ENCODE measurements around the gene IL1RL1.
A peak's percentile ranks its signal among the peaks of the same experiment; 100 is the strongest.

The IL1RL1 gene

GRCh38 chr2:102336502-102336945, 25.2 kb downstream of the IL1RL1 start:
- Mint-ChIP-seq H3K36me3 (ENCODE audit: low read depth) (peaks cover 21% of the 10 kb centered on the region), H3K4me1 (ENCODE audit: low read depth) (peaks cover 17% of the 10 kb centered on the region), H3K4me3 (no peak overlapping the region), H3K9me3 (peaks cover 16% of the 10 kb centered on the region), H3K27me3 (ENCODE audit: low read depth) (peaks cover 4% of the 10 kb centered on the region), H3K27ac (no peak overlapping the region)

GRCh38 chr2:102337012-102337411, 25.6 kb downstream of the IL1RL1 start:
- peaks cover 20% of the 10 kb centered on the region for H3K36me3 Mint-ChIP-seq (ENCODE audit: low read depth)
- peaks cover 4% of the 10 kb centered on the region for H3K27me3 Mint-ChIP-seq (ENCODE audit: low read depth)
- H3K4me1 Mint-ChIP-seq (ENCODE audit: low read depth) = peaks cover 17% of the 10 kb centered on the region
- no peak overlapping the region for H3K27ac Mint-ChIP-seq
- H3K4me3 Mint-ChIP-seq = no peak overlapping the region
- H3K9me3 Mint-ChIP-seq = peaks cover 14% of the 10 kb centered on the region

- H3K27ac Mint-ChIP-seq = no peak overlapping the region
- H3K36me3 Mint-ChIP-seq (ENCODE audit: low read depth) = peaks cover 13% of the 10 kb centered on the region
- H3K27me3 Mint-ChIP-seq (ENCODE audit: low read depth) = peaks cover 4% of the 10 kb centered on the region
- peaks cover 17% of the 10 kb centered on the region for H3K4me1 Mint-ChIP-seq (ENCODE audit: low read depth)
- peaks cover 7% of the 10 kb centered on the region for H3K9me3 Mint-ChIP-seq
- H3K4me3 Mint-ChIP-seq = no peak overlapping the region
These were observed 26.4 kb downstream of the IL1RL1 start for GRCh38 chr2:102337481-102338386.

GRCh38 chr2:102340778-102341177, 29.4 kb downstream of the IL1RL1 start:
- peaks cover 8% of the 10 kb centered on the region for H3K4me1 Mint-ChIP-seq (ENCODE audit: low read depth)
- H3K27ac Mint-ChIP-seq = no peak overlapping the region
- H3K9me3 Mint-ChIP-seq = no peaks in the 10 kb centered on the region
- no peaks in the 10 kb centered on the region for H3K27me3 Mint-ChIP-seq (ENCODE audit: low read depth)
- H3K36me3 Mint-ChIP-seq (ENCODE audit: low read depth) = peaks cover 7% of the 10 kb centered on the region
- H3K4me3 Mint-ChIP-seq = no peak overlapping the region

GRCh38 chr2:102342888-102343287, 31.5 kb downstream of the IL1RL1 start:
- Mint-ChIP-seq H3K4me3 (no peak overlapping the region), H3K27me3 (ENCODE audit: low read depth) (peaks cover 3% of the 10 kb centered on the region)

GRCh38 chr2:102344397-102344796, 33.0 kb downstream of the IL1RL1 start:
- Mint-ChIP-seq H3K36me3 (ENCODE audit: low read depth) (peaks cover 18% of the 10 kb centered on the region), H3K4me3 (no peak overlapping the region), H3K9me3 (no peaks in the 10 kb centered on the region), H3K4me1 (ENCODE audit: low read depth) (peaks cover 7% of the 10 kb centered on the region), H3K27me3 (ENCODE audit: low read depth) (peaks cover 3% of the 10 kb centered on the region), H3K27ac (no peak overlapping the region)

More at GRCh38 chr2:102342888-102343287, 31.5 kb downstream of the IL1RL1 start:
- Mint-ChIP-seq H3K27ac (no peak overlapping the region), H3K4me1 (ENCODE audit: low read depth) (peaks cover 9% of the 10 kb centered on the region), H3K9me3 (no peaks in the 10 kb centered on the region), H3K36me3 (ENCODE audit: low read depth) (peaks cover 14% of the 10 kb centered on the region)

DNA sequence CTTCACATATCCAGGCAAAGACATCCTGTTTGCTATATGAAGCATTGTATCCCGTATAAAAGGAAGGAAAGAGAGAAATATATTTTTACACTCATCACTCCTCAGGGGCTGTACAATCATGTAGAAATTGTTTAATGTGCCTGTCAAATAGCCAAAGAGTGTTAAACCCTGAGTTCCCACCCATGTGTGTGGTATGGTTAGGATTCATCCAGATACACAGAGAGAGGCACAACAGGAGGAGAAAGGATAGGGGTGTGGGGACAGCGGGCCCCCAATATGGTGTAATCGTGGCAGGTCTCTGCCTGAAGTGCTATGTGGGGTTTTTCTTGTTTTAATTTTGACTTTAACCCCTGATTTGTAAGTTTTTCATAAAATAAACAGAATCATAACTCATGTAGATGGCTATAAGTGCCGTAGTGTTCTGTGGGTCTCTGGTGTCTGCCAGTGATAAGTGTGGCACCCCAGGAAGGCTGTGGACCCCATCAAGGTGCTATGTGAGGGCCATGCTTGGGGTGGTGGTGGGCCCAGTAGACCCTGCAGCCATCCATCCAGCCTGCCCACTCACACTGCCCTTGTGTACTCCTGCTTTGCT, 34.1 kb downstream of the IL1RL1 start:
- no peak overlapping the region for H3K27ac Mint-ChIP-seq
- peaks cover 12% of the 10 kb centered on the region for H3K4me1 Mint-ChIP-seq (ENCODE audit: low read depth)
- no peak overlapping the region for H3K4me3 Mint-ChIP-seq
- peaks cover 3% of the 10 kb centered on the region for H3K27me3 Mint-ChIP-seq (ENCODE audit: low read depth)
- H3K9me3 Mint-ChIP-seq = no peaks in the 10 kb centered on the region
- H3K36me3 Mint-ChIP-seq (ENCODE audit: low read depth) = peaks cover 24% of the 10 kb centered on the region

DNA sequence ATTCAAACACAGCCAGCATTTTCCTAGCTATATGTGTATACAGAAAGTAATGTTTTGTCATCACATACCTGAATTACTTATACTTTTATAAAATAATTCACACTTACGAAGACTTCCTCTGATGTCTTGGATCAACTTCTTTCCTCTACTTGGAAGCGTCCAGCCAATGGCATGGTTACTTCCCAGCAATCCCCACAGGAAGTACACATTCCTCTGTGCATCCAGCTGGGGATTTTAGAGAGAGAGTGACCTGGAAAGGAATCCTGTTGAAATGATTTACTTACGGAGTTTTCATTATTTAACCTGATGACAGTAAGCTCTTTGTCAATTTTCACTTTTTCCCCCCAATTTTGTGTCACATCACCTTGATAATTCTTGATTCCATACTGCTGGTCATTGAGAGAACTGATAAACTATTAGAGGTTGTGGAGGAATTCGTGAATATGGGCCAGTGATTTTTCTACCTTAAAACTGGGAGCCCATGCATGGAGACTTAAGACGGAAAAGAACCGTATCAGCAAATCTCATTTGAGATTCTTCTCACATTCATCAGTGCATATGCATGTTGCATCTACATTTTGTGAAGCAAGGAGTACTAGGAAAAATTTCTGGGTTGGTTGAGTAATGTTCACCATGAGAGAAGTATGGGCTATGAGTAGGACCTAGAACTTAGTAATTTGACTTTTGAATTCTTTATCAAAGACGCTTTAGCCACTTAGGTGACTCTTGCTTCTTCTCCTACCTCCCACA, 35.2 kb downstream of the IL1RL1 start:
- no peak overlapping the region for H3K4me3 Mint-ChIP-seq
- peaks cover 12% of the 10 kb centered on the region for H3K4me1 Mint-ChIP-seq (ENCODE audit: low read depth)
- H3K27ac Mint-ChIP-seq = no peak overlapping the region
- peaks cover 20% of the 10 kb centered on the region for H3K36me3 Mint-ChIP-seq (ENCODE audit: low read depth)
- H3K9me3 Mint-ChIP-seq = no peaks in the 10 kb centered on the region
- peaks cover 3% of the 10 kb centered on the region for H3K27me3 Mint-ChIP-seq (ENCODE audit: low read depth)

DNA sequence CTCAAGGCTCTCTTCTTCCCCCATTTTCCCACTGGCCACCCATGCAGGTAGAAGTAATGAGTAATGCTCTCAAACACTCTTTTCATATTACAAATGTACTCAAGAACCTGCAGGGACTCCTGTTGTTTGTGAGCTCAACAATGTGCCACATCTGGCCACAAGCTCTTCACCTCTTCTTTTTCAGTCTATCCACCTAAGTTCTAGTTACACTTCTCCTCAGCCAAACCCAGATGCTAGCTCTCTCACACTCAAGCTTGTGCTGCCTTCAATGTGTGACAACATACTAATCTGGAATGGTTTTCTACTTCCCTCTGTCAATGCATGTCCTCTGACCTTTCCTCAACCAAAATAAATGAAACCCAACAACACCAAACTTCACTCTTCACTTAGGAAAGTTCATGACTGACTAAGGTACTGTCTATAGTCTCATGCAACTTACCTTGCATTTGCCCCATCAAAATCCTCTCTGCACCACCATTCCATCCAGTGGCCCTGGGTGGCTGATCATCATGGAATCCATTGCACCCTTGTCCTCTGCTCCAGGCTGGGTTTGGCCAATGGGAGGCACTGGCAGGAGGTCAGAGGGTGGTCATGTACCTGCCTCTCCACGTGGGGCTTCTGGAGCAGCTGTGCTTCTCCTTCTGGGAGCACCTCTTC, 38.9 kb downstream of the IL1RL1 start:
- Mint-ChIP-seq H3K9me3 (no peaks in the 10 kb centered on the region), H3K27me3 (ENCODE audit: low read depth) (peaks cover 3% of the 10 kb centered on the region), H3K36me3 (ENCODE audit: low read depth) (peaks cover 25% of the 10 kb centered on the region), H3K27ac (peak overlapping the region; percentile 19), H3K4me3 (no peak overlapping the region), H3K4me1 (ENCODE audit: low read depth) (peaks cover 16% of the 10 kb centered on the region)

GRCh38 chr2:102355526-102356380, 44.4 kb downstream of the IL1RL1 start, which contains the start of gene IL18R1:
IL18R1 (plus strand) TSS chr2:102355796; CDS start chr2:102362661, 6,865 bp downstream.
- no peaks in the 10 kb centered on the region for H3K9me3 Mint-ChIP-seq
- peaks cover 39% of the 10 kb centered on the region for H3K4me1 Mint-ChIP-seq (ENCODE audit: low read depth)
- peak within 1 kb of the TSS; percentile 98 for H3K4me3 Mint-ChIP-seq
- H3K27me3 Mint-ChIP-seq (ENCODE audit: low read depth) = no peaks in the 10 kb centered on the region
- peaks cover 28% of the 10 kb centered on the region for H3K36me3 Mint-ChIP-seq (ENCODE audit: low read depth)
- H3K27ac Mint-ChIP-seq = peak within 1 kb of the TSS; percentile 95

GRCh38 chr2:102356381-102356712, 45.0 kb downstream of the IL1RL1 start:
- H3K36me3 Mint-ChIP-seq (ENCODE audit: low read depth) = peaks cover 33% of the 10 kb centered on the region
- H3K4me1 Mint-ChIP-seq (ENCODE audit: low read depth) = peaks cover 45% of the 10 kb centered on the region
- peak overlapping the region; percentile 95 for H3K27ac Mint-ChIP-seq
- peak overlapping the region; percentile 98 for H3K4me3 Mint-ChIP-seq
- H3K9me3 Mint-ChIP-seq = no peaks in the 10 kb centered on the region
- no peaks in the 10 kb centered on the region for H3K27me3 Mint-ChIP-seq (ENCODE audit: low read depth)

GRCh38 chr2:102356741-102357140, 45.4 kb downstream of the IL1RL1 start:
- H3K27me3 Mint-ChIP-seq (ENCODE audit: low read depth) = no peaks in the 10 kb centered on the region
- H3K9me3 Mint-ChIP-seq = no peaks in the 10 kb centered on the region
- H3K36me3 Mint-ChIP-seq (ENCODE audit: low read depth) = peaks cover 36% of the 10 kb centered on the region
- peak overlapping the region; percentile 98 for H3K4me3 Mint-ChIP-seq
- H3K4me1 Mint-ChIP-seq (ENCODE audit: low read depth) = peaks cover 49% of the 10 kb centered on the region
- H3K27ac Mint-ChIP-seq = peak overlapping the region; percentile 95

DNA sequence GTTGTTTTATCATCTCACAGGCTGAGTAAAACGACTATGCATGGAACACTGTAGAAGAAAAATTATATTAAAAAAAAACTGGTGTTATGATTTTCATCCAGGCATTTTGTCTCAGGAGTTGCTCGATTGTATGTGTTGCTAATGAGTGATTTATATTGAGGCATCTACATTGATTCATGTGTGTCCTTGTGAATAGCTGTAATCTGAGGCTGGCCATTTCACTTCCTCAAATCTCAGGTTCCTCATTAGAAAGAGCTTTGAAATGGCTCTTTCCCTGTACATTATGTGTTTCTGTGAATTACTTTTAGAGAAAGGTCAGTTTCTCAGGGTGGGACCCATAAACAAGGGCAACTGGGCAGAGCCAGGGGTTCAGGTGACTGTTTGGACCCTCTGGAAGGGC, 46.6 kb downstream of the IL1RL1 start:
- Mint-ChIP-seq H3K4me1 (ENCODE audit: low read depth) (peaks cover 54% of the 10 kb centered on the region), H3K4me3 (peak overlapping the region; percentile 98), H3K27me3 (ENCODE audit: low read depth) (no peaks in the 10 kb centered on the region), H3K9me3 (peaks cover 3% of the 10 kb centered on the region), H3K27ac (peak overlapping the region; percentile 52), H3K36me3 (ENCODE audit: low read depth) (peaks cover 44% of the 10 kb centered on the region)
